AG09309 (cell line): ENCODE results near the gene RFPL4A.
"Not testable (repeated sequence)": the region's sequence is repeated elsewhere in the genome, so short reads cannot be mapped to it uniquely, and the experiment has no call there.

Source experiments
- DNase-seq: peaks from one replicate; pipeline ENCODE4 v3.0.0-alpha.2; 2010; ENCODE audit warnings: low read depth
- H3K4me3 ChIP-seq: 2 replicates; pipeline ENCODE4 v1.5.1; 2011; ENCODE audit warnings: mild to moderate bottlenecking, low read depth, low read length, moderate library complexity; ENCODE audit not compliant: control insufficient read depth
- TF ChIP-seq, protein P1 (sequence below): IDR thresholded peaks from 2 replicates; pipeline ENCODE4 v1.5.1; 2011; ENCODE audit warnings: mild to moderate bottlenecking, low read depth, low read length, inconsistent platforms; ENCODE audit not compliant: insufficient read depth, control insufficient read depth; ENCODE audit errors: missing control alignments

Gene RFPL4A

DNA sequence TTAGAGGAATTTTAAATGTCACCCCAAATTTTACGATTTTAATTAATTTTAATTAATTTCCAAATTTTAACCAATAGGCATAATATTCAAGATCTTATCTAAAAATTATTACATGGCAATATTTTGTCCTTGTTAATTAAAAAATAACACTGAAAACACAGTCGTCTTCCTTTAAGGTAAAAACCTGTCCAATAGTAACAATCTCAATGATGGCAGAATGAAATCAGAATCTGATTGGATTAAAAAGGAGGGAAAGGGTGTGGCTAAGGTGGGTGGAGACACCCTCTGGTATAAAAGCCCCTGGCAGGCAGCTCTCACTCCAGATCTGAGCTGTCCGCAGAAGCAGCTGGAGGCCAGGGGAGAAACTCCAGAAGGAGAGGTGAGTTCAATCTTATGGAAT lies at the start of gene RFPL4A:
Gene RFPL4A, plus strand, starts transcription at position 301 of the 400 bp plus-strand sequence. CDS start 2,704 bp downstream, outside the sequence.
- not testable (repeated sequence) for DNase-seq, H3K4me3 ChIP-seq

DNA sequence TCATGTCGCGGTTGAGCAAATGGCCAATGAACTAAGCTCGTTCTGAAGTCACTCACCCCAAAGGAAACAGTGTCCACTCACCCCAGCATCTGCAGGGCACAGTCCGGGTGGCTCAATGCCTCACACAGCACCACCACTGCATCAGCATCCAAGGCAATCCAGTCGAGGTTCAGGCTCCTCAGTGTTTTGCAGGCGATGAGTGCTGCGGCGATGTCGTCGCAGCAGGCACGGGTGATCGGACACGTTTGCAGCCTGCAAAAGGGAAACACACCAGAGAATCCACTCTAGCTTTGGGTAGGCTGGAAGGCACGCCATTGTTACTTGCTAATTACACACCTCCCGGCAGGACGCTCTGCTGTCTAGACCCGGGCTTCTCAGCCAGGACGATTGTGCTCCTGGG lies 47.2 kb upstream of the RFPL4A start:
- no peak for DNase-seq
- TF ChIP-seq, protein P1, sequence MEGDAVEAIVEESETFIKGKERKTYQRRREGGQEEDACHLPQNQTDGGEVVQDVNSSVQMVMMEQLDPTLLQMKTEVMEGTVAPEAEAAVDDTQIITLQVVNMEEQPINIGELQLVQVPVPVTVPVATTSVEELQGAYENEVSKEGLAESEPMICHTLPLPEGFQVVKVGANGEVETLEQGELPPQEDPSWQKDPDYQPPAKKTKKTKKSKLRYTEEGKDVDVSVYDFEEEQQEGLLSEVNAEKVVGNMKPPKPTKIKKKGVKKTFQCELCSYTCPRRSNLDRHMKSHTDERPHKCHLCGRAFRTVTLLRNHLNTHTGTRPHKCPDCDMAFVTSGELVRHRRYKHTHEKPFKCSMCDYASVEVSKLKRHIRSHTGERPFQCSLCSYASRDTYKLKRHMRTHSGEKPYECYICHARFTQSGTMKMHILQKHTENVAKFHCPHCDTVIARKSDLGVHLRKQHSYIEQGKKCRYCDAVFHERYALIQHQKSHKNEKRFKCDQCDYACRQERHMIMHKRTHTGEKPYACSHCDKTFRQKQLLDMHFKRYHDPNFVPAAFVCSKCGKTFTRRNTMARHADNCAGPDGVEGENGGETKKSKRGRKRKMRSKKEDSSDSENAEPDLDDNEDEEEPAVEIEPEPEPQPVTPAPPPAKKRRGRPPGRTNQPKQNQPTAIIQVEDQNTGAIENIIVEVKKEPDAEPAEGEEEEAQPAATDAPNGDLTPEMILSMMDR = no peak
- H3K4me3 ChIP-seq = no peak overlapping the region

DNA sequence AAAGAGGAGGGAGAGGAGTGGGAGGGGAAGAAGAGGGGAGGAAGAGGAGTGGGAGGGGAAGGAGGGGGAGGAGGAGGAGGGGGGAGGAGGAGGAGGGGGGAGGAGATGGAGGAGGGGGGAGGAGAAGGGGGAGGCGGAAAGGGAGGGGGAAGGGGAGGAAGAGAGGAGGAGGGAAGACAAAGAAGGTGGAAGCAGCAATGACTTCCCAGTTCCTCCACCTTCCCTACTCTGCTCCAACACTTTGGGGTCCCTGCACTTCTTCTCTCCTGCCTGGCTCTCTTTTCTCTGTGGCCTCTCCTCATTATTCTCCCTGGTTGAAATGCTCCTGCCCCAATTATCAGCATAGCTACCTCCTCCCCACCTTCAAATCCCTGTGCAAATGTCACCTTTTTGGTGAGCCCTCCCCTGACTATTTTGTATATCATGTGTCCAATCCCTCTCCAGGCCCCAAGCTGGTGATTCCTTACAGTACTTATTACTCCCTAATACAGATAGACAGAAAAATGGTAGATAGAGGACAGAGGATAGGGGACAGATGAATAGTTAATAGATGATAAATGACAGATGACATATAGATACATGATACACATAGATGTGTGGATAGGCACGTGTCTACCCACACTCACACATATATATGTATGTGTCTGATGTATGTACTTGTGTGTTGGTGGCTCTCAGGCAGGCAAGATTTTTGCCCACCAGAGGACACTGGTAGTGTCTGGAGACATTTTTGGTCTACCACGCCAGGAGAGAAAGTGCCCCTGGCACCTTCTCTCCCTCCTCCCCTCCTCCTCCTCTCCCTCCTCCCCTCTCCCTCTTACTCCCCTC lies 45.9 kb upstream of the RFPL4A start:
- TF ChIP-seq, protein P1 = no peak
- H3K4me3 ChIP-seq = no peak overlapping the region
- no peak for DNase-seq

DNA sequence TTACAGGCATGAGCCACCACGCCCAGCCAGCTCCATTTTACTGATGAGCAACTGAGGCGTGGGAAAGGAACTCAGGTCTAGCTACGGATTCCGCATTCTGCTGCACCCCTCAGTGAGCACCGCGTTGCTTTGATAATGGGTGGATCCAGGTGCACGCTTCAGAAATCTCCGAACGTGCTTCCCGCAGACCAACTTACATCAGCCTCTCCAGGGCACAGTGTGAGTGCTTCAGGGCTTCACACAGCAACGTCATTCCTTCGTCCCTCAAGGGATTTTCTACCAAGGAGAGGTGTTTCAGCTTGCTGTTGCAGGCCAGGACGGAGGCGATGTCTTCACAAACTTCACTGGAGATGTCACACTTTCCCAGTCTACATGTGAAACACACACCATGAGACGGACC lies 42.4 kb upstream of the RFPL4A start:
- no peak for DNase-seq
- no peak overlapping the region for H3K4me3 ChIP-seq
- TF ChIP-seq, protein P1 = no peak

DNA sequence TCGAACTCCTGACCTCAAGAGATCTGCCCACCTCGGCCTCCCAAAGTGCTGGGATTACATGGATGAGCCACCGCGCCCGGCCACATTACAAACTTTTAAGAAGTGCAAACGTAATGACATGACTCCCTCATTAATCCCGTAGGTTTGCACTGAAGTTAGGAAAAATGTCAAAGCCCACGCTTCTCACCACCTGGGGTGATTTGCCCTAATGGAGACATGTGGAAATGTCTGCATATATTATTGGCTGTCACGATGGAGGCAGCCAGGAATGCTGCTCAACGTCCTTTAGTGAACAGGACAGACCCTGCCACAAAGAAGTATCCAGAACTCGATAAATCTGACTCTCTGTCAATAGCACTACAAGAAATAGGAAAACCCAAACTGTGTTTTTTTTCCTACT lies 41.6 kb upstream of the RFPL4A start:
- H3K4me3 ChIP-seq = no peak overlapping the region
- DNase-seq = no peak
- TF ChIP-seq, protein P1 = no peak

DNA sequence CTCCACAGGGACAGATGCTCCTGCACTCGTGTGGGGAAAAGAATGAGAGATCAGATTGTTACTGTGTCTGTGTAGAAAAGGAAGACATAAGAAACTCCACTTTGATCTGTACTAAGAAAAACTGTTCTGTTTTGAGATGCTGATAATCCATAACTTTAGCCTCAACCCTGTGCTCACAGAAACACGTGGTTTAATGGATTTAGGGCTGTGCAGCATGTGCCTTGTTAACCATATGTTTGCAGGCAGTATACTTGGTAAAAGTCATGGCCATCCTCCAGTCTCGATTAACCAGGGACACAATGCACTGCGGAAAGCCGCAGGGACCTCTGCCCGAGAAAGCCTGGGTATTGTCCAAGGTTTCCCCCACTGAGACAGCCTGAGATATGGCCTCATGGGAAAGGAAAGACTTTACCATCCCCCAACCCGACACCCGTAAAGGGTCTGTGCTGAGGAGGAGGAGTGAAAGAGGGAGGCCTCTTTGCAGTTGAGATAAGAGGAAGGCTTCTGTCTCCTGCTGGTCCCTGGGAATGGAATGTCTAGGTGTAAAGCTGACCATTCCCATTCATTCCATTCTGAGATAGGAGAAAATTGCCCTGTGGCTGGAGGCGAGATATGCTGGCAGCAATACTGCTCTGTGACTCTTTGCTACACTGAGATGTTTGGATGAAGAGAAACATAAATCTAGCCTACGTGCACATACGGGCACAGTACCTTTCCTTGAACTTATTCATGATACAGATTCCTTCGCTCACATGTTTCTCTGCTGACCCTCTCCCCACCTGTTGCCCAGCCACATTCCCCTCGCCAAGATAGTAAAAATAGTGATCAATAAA lies 40.8 kb upstream of the RFPL4A start:
- H3K4me3 ChIP-seq, DNase-seq: not testable (repeated sequence)

DNA sequence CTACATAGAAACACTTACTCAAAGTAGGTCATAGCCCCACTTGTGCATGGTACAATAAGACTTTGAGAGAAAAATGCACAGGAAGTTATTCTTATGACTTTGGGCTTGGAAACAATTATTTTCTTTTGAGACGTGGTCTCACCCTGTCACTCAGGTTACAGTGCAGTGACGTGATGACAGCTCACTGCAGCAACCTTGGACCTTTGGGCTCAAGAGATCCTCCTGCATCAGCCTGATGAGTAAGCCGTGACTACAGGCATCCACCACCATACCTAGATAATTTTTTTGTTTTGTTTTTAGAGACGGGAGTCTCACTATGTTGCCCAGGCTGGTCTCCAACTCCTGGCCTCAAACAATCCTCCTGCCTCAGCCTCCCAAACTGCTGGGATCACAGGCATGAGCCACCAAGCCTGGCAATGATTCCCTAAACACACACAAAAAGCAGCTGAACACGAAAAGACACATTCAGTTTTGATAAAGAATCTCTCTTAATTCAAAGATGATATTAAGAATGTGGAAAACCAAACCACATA lies 38.6 kb upstream of the RFPL4A start:
- TF ChIP-seq, protein P1 = no peak
- no peak for DNase-seq

More for the DNA sequence above, 38.6 kb upstream of the RFPL4A start:
- H3K4me3 ChIP-seq = no peak overlapping the region
